ENCODE measurements around the gene FAM3A. TPM values are rescaled to one million over a fixed set of nuclear protein-coding genes. Genes with fewer than 3 reads are reported as not detected.
"Not testable (repeated sequence)": the region's sequence is repeated elsewhere in the genome, so short reads cannot be mapped to it uniquely, and the experiment has no call there.

The FAM3A gene
- total RNA-seq (2021) (60.3 and 69.3 TPM in 2 replicates), Bru-seq, nascent RNA (percentile 58 among the genes with signal in this experiment), BruChase-seq, experiment 1, labeled RNA remaining after a 2-hour chase (percentile 64 among the genes with signal in this experiment), BruChase-seq, experiment 2, labeled RNA remaining after a 6-hour chase (percentile 69 among the genes with signal in this experiment)
- long read RNA-seq, transcript FAM3A-222 (10 exons, 1,901 nt), result minor isoform, 8 of 101 reads
- long read RNA-seq, transcript FAM3A-208 (8 exons, 1,763 nt), result minor isoform, 6 of 101 reads
- long read RNA-seq, transcript FAM3A-202 (10 exons, 1,712 nt), result minor isoform, 14 of 101 reads
- long read RNA-seq, transcript FAM3A-215 (9 exons, 1,800 nt), result major isoform, 40 of 101 reads
- long read RNA-seq, partial matches to known transcripts, result 7 of 101 reads
- long read RNA-seq, other reads (novel, unspliced or antisense), result 16 of 101 reads

GRCh38 chrX:154515966-154516655 is at the start of gene FAM3A:
FAM3A (minus strand) TSS chrX:154516232; CDS start chrX:154515772, 460 bp downstream.
- H3K4me1 ChIP-seq (replicated peaks; ENCODE audit: insufficient read depth), result no peaks in the 10 kb centered on the region
- CTCF ChIA-PET, result no interaction called here
- H3F3A ChIP-seq (ENCODE audit: insufficient read depth, low read depth), result no peaks in the 10 kb centered on the region
- no peaks in the 10 kb centered on the region for H3K27me3 ChIP-seq (ENCODE audit: insufficient read depth, low read depth)
- no TSS peak for BruUV-seq (replicated peaks)
- POLR2A ChIA-PET (ENCODE audit: unreplicated experiment), result interaction anchor here (0.5 to 1.0 kb wide), 4 partner anchors 10 to 48 kb away, joined by 3 to 11 read pairs (median 4); partner anchors contain the start of gene SLC10A3
- no peaks in the 10 kb centered on the region for H3K9me2 ChIP-seq (ENCODE audit: insufficient read depth)
- no peaks in the 10 kb centered on the region for H3K36me3 ChIP-seq (ENCODE audit: low read depth)
- H3K9me3 ChIP-seq (ENCODE audit: insufficient read depth, low read depth), result no peaks in the 10 kb centered on the region
- peak within 1 kb of the TSS; percentile 46 for H3K27ac ChIP-seq
- peak within 1 kb of the TSS; percentile 92 for H3K4me2 ChIP-seq
- H3K79me2 ChIP-seq (ENCODE audit: low read depth), result no peaks in the 10 kb centered on the region
- peak; percentile 61 to 97 for DNase-seq
- no peaks in the 10 kb centered on the region for H4K20me1 ChIP-seq (ENCODE audit: insufficient read depth)
- peak within 1 kb of the TSS; percentile 84 for H2AFZ ChIP-seq
- peak within 1 kb of the TSS; percentile 72 for H3K4me3 ChIP-seq
- intact Hi-C loops (cut with micrococcal nuclease; ENCODE audit: unreplicated experiment), result loop anchor here (1.0 kb wide), 1 partner anchor 26 kb away; the partner anchor contains the start of gene SLC10A3
- TF ChIP-seq EZH2 (IDR thresholded peaks at IDR 0.05; ENCODE audit: low read depth) (no peak), CTCF (conservative IDR thresholded peaks at IDR 0.05) (no peak)

GRCh38 chrX:154562295-154562694 is 46.3 kb upstream of the FAM3A start:
- H3K36me3 ChIP-seq (ENCODE audit: low read depth); H3K9me2 ChIP-seq (ENCODE audit: insufficient read depth); intact Hi-C loops (cut with micrococcal nuclease; ENCODE audit: unreplicated experiment); POLR2A ChIA-PET (ENCODE audit: unreplicated experiment); H3F3A ChIP-seq (ENCODE audit: insufficient read depth, low read depth); H3K79me2 ChIP-seq (ENCODE audit: low read depth); H3K27me3 ChIP-seq (ENCODE audit: insufficient read depth, low read depth); BruUV-seq (replicated peaks); H3K9me3 ChIP-seq (ENCODE audit: insufficient read depth, low read depth); H4K20me1 ChIP-seq (ENCODE audit: insufficient read depth); H3K4me1 ChIP-seq (replicated peaks; ENCODE audit: insufficient read depth); CTCF ChIA-PET; H3K27ac ChIP-seq; H3K4me3 ChIP-seq; H2AFZ ChIP-seq; H3K4me2 ChIP-seq; DNase-seq: not testable (repeated sequence)

- intact Hi-C loops (cut with micrococcal nuclease; ENCODE audit: unreplicated experiment); H3K9me2 ChIP-seq (ENCODE audit: insufficient read depth); H3K27me3 ChIP-seq (ENCODE audit: insufficient read depth, low read depth); POLR2A ChIA-PET (ENCODE audit: unreplicated experiment); H3K36me3 ChIP-seq (ENCODE audit: low read depth); H3K79me2 ChIP-seq (ENCODE audit: low read depth); BruUV-seq (replicated peaks); CTCF ChIA-PET; H2AFZ ChIP-seq; H4K20me1 ChIP-seq (ENCODE audit: insufficient read depth); H3K4me2 ChIP-seq; H3K4me1 ChIP-seq (replicated peaks; ENCODE audit: insufficient read depth); H3F3A ChIP-seq (ENCODE audit: insufficient read depth, low read depth); H3K9me3 ChIP-seq (ENCODE audit: insufficient read depth, low read depth); H3K4me3 ChIP-seq; H3K27ac ChIP-seq; DNase-seq: not testable (repeated sequence)
Measured at GRCh38 chrX:154560326-154560725, 44.3 kb upstream of the FAM3A start.

- BruUV-seq (replicated peaks); H2AFZ ChIP-seq; H3K36me3 ChIP-seq (ENCODE audit: low read depth); H3K9me2 ChIP-seq (ENCODE audit: insufficient read depth); H3F3A ChIP-seq (ENCODE audit: insufficient read depth, low read depth); H3K27me3 ChIP-seq (ENCODE audit: insufficient read depth, low read depth); CTCF ChIA-PET; H3K9me3 ChIP-seq (ENCODE audit: insufficient read depth, low read depth); H3K4me2 ChIP-seq; POLR2A ChIA-PET (ENCODE audit: unreplicated experiment); H3K4me1 ChIP-seq (replicated peaks; ENCODE audit: insufficient read depth); H4K20me1 ChIP-seq (ENCODE audit: insufficient read depth); DNase-seq; intact Hi-C loops (cut with micrococcal nuclease; ENCODE audit: unreplicated experiment); H3K79me2 ChIP-seq (ENCODE audit: low read depth); H3K4me3 ChIP-seq; H3K27ac ChIP-seq: not testable (repeated sequence)
Measured at GRCh38 chrX:154558896-154559295, 42.9 kb upstream of the FAM3A start.

GRCh38 chrX:154558060-154558690 is 42.1 kb upstream of the FAM3A start:
- H3K9me3 ChIP-seq (ENCODE audit: insufficient read depth, low read depth); H3K4me1 ChIP-seq (replicated peaks; ENCODE audit: insufficient read depth); BruUV-seq (replicated peaks); H3K27me3 ChIP-seq (ENCODE audit: insufficient read depth, low read depth); H4K20me1 ChIP-seq (ENCODE audit: insufficient read depth); H3K36me3 ChIP-seq (ENCODE audit: low read depth); H3K27ac ChIP-seq; H3F3A ChIP-seq (ENCODE audit: insufficient read depth, low read depth); H3K79me2 ChIP-seq (ENCODE audit: low read depth); H3K9me2 ChIP-seq (ENCODE audit: insufficient read depth); H3K4me2 ChIP-seq; H3K4me3 ChIP-seq; POLR2A ChIA-PET (ENCODE audit: unreplicated experiment); DNase-seq; H2AFZ ChIP-seq; CTCF ChIA-PET; intact Hi-C loops (cut with micrococcal nuclease; ENCODE audit: unreplicated experiment): not testable (repeated sequence)

GRCh38 chrX:154552112-154552806 is 36.2 kb upstream of the FAM3A start:
- intact Hi-C loops (cut with micrococcal nuclease; ENCODE audit: unreplicated experiment); H3K27ac ChIP-seq; H2AFZ ChIP-seq; CTCF ChIA-PET; POLR2A ChIA-PET (ENCODE audit: unreplicated experiment); H3K27me3 ChIP-seq (ENCODE audit: insufficient read depth, low read depth); DNase-seq; H3K36me3 ChIP-seq (ENCODE audit: low read depth); H3K4me3 ChIP-seq; H3K4me2 ChIP-seq; BruUV-seq (replicated peaks); H3K9me3 ChIP-seq (ENCODE audit: insufficient read depth, low read depth); H3K9me2 ChIP-seq (ENCODE audit: insufficient read depth): not testable (repeated sequence)
- Histone ChIP-seq H3F3A (ENCODE audit: insufficient read depth, low read depth) (peaks cover 11% of the 10 kb centered on the region), H3K79me2 (ENCODE audit: low read depth) (peaks cover 46% of the 10 kb centered on the region), H3K4me1 (replicated peaks; ENCODE audit: insufficient read depth) (peaks cover 14% of the 10 kb centered on the region), H4K20me1 (ENCODE audit: insufficient read depth) (peaks cover 12% of the 10 kb centered on the region; the same call in 1 of the 2 replicates)

Measured in PC-9 (cell line).